NB4 (cell line): ENCODE data around the gene SOX21.

ENCODE experiments used
- DNase-seq: peaks from one replicate; pipeline ENCODE4 v3.0.0; 2010; ENCODE audit warnings: low read depth
- H3K4me3 ChIP-seq: one replicate; pipeline ENCODE4 v1.5.1; 2011; ENCODE audit warnings: mild to moderate bottlenecking, low read depth, low read length, moderate library complexity
- MYC ChIP-seq: IDR thresholded peaks from 2 replicates; pipeline ENCODE4 v1.6.1; 2011; ENCODE audit warnings: low read depth, low read length
- POLR2A ChIP-seq: IDR thresholded peaks from 2 replicates; pipeline ENCODE4 v1.6.1; 2011; ENCODE audit warnings: mild to moderate bottlenecking; ENCODE audit not compliant: insufficient read length; ENCODE audit errors: extremely low read depth
- TF ChIP-seq, protein P1 (sequence below): IDR thresholded peaks from one replicate; pipeline ENCODE4 v1.5.1; 2012; ENCODE audit warnings: low read depth, low read length
- TF ChIP-seq, protein P2 (sequence below): IDR thresholded peaks from 2 replicates; pipeline ENCODE4 v1.6.1; 2011; ENCODE audit warnings: low read depth, low read length

SOX21 gene

DNA sequence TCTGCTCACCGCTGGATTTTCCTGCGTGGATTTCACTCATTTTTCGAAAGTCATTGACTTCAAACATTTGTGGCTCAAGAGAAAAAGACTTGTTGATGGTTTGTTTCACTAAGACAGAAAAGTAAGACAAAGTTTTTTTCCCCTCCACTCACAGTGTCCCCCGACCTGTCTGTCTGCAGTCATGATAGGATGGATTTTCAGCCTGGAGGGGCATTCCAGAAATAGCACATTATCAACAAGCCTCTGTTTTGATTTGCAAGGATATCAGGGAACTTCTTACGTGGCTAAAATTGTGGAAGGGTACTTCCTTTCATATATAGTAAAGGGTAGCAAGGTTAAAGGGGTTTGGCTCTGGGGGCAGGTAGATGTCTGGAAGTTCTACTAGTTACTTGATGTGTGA is 11.8 kb downstream of the SOX21 start:
- DNase-seq, result no peak
- H3K4me3 ChIP-seq, result no peak overlapping the region
- TF ChIP-seq, protein P1, sequence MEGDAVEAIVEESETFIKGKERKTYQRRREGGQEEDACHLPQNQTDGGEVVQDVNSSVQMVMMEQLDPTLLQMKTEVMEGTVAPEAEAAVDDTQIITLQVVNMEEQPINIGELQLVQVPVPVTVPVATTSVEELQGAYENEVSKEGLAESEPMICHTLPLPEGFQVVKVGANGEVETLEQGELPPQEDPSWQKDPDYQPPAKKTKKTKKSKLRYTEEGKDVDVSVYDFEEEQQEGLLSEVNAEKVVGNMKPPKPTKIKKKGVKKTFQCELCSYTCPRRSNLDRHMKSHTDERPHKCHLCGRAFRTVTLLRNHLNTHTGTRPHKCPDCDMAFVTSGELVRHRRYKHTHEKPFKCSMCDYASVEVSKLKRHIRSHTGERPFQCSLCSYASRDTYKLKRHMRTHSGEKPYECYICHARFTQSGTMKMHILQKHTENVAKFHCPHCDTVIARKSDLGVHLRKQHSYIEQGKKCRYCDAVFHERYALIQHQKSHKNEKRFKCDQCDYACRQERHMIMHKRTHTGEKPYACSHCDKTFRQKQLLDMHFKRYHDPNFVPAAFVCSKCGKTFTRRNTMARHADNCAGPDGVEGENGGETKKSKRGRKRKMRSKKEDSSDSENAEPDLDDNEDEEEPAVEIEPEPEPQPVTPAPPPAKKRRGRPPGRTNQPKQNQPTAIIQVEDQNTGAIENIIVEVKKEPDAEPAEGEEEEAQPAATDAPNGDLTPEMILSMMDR, result no peak
- TF ChIP-seq POLR2A (no peak), MYC (no peak)
- TF ChIP-seq, protein P2, sequence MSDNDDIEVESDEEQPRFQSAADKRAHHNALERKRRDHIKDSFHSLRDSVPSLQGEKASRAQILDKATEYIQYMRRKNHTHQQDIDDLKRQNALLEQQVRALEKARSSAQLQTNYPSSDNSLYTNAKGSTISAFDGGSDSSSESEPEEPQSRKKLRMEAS, result no peak

DNA sequence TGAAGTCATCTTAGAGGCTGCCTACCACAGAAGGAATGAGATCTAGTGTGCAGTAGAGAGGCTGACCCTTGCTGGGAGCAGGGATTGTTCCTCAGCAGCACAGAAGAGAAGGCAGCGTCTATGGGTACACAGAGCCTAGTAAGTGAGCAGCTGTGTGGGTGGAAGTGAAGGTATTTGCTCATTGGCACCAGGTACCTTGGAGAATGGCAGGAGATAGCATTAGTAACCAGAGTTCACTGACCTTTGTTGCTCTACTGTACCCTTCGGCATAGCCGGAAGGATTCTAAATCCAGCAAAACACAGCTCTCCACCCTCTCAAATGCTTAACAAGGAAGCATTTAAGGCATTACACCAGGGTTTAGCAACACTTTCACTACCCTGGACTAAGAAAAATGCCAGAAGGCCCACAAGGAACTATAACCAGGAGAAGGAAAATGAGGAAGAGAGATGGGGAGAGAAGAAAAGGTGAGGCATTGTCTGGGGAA is 12.3 kb downstream of the SOX21 start:
- H3K4me3 ChIP-seq, result no peak overlapping the region
- TF ChIP-seq, protein P1, result no peak
- TF ChIP-seq MYC (no peak), POLR2A (no peak)
- TF ChIP-seq, protein P2, result no peak
- DNase-seq, result no peak

DNA sequence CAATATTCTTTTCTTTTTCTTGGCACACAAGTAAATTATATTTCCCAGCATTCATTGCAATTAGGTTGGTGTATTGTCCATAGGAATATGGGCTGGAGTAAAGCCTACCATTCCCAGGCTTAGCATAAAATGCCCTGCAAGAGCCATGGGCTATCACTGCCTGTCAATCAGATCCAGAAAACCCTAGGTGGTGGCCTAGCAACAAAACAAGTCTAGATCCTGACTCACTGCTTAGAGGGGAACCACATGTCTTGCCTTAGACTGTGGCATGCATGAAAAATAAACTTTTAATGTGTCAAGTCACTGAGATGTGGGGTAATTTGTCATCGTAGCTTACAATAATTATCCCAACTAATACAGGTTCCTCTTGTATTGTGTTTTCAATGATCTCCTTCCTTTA is 16.2 kb downstream of the SOX21 start:
- DNase-seq, result no peak
- TF ChIP-seq, protein P1, result no peak
- no peak for TF ChIP-seq POLR2A
- TF ChIP-seq, protein P2, result no peak
- TF ChIP-seq MYC, result no peak
- no peak overlapping the region for H3K4me3 ChIP-seq

DNA sequence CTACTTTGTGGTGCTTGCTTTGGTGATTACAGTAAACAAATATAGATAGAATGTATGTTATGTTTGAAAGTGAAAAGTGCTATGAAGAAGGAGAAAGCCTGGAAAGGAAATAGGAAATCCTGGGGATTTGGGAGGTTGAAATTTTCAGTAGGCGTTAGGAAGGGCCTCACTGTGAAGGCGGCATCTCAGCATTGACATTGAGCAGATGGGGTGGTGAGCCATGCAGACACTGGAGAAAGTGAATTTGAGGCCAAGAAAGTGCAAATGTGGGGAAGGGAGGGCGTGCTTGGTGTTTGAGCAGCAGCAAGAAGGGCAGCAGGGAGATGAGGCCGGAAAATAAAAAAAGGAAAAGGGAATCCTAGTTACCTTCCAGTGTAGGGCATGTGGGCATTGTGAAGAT is 20.3 kb downstream of the SOX21 start:
- DNase-seq, result no peak
- H3K4me3 ChIP-seq, result no peak overlapping the region

DNA sequence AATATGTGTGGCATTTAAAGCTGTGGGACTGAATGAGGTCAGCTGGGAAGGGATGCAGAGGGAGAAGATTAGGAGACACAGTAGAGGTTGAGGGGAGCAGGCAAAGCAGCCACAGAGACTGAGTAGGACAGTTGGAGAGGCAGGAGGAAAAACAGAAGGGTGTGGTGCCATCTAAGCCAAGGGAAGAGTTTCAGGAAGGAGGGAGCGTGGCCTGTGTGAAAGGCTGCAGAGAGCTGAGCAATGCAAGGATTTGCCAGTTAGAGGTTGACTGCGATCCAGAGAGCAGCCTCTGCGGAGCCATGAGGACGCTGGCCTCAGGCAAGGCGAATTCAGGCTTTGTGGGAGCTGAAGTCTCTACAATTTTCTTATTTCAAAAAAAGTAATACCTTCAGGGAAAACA is 28.9 kb downstream of the SOX21 start:
- DNase-seq, result no peak
- TF ChIP-seq, protein P1, result no peak
- TF ChIP-seq, protein P2, result no peak
- no peak for TF ChIP-seq MYC
- TF ChIP-seq POLR2A, result no peak
- no peak overlapping the region for H3K4me3 ChIP-seq

More for the DNA sequence above, 20.3 kb downstream of the SOX21 start:
- TF ChIP-seq POLR2A (no peak), MYC (no peak)
- TF ChIP-seq, protein P2, result no peak
- TF ChIP-seq, protein P1, result no peak

DNA sequence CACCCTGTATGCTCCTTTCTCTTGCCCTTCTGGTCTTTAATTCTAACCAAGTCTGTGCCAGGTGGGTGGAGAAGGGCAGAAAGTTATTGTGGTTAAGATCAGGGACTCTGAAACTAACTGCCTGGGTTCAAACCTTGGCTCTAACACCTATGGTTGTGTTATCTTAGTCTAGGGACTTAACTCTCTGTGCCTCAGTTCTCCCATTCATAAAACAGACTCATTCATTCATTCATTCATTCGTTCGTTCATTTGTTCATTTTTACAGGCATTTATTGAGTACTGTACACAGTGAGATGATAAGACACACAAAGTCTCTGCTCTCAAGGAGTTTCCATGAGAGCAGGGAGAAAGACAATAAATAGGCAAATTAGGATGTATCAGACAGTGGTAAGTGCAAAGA is 30.1 kb downstream of the SOX21 start:
- no peak for DNase-seq
- no peak overlapping the region for H3K4me3 ChIP-seq
- TF ChIP-seq, protein P1, result no peak
- TF ChIP-seq, protein P2, result no peak
- TF ChIP-seq POLR2A, result no peak
- TF ChIP-seq MYC, result no peak
